ENCODE results near the gene TSHR. TPM values are rescaled to one million over a fixed set of nuclear protein-coding genes. Genes with fewer than 3 reads are reported as not detected.
A peak's percentile ranks its signal among the peaks of the same experiment; 100 is the strongest.

The TSHR gene
- total RNA-seq, 1 experiment from 2014 or later, result not detected

DNA sequence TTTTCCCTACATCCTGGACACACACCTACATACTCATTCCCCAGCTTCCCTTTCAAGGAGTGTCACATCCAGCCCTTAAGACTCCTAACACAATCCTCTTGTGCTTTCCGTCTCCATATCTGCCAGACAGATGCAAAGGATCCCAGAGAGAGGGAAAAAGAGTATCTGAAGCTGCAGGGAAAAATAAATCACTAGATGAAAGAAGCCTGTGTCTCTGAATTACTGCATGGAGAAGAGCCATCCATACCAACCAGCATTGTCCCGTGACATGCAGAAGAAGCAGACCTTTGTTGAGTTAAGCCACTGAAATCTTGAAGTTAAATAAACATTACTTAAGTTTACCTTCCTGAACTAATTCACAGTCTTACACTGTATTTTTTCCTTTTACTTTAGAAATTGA lies 210.7 kb downstream of the TSHR start:
- POLR2A ChIA-PET, result interaction anchor here (1.0 kb wide), 1 partner anchor 8 kb away, joined by 3 read pairs; no protein-coding TSS in a partner anchor
- Mint-ChIP-seq H3K4me3 (ENCODE audit: unreplicated experiment) (no peak overlapping the region), H3K27me3 (ENCODE audit: insufficient read depth, unreplicated experiment) (no peaks in the 10 kb centered on the region), H3K9me3 (ENCODE audit: unreplicated experiment) (no peaks in the 10 kb centered on the region), H3K27ac (ENCODE audit: low read depth, unreplicated experiment) (no peak overlapping the region), H3K4me1 (ENCODE audit: insufficient read depth, unreplicated experiment) (peaks cover 27% of the 10 kb centered on the region), H3K36me3 (ENCODE audit: insufficient read depth, unreplicated experiment) (no peaks in the 10 kb centered on the region)
- intact Hi-C loops (cut with micrococcal nuclease), result no loop called here
- no peak for DNase-seq (ENCODE audit: unreplicated experiment)
- TF ChIP-seq, protein P1, sequence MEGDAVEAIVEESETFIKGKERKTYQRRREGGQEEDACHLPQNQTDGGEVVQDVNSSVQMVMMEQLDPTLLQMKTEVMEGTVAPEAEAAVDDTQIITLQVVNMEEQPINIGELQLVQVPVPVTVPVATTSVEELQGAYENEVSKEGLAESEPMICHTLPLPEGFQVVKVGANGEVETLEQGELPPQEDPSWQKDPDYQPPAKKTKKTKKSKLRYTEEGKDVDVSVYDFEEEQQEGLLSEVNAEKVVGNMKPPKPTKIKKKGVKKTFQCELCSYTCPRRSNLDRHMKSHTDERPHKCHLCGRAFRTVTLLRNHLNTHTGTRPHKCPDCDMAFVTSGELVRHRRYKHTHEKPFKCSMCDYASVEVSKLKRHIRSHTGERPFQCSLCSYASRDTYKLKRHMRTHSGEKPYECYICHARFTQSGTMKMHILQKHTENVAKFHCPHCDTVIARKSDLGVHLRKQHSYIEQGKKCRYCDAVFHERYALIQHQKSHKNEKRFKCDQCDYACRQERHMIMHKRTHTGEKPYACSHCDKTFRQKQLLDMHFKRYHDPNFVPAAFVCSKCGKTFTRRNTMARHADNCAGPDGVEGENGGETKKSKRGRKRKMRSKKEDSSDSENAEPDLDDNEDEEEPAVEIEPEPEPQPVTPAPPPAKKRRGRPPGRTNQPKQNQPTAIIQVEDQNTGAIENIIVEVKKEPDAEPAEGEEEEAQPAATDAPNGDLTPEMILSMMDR (IDR thresholded peaks at IDR 0.05; ENCODE audit: unreplicated experiment), result no peak
- CTCF ChIA-PET, result interaction anchor here (0.6 to 6.2 kb wide), 6 partner anchors 31 to 274 kb away, joined by 3 to 76 read pairs (median 4); partner anchors contain the start of gene TSHR
- BruUV-seq (replicated peaks), result no TSS peak

DNA sequence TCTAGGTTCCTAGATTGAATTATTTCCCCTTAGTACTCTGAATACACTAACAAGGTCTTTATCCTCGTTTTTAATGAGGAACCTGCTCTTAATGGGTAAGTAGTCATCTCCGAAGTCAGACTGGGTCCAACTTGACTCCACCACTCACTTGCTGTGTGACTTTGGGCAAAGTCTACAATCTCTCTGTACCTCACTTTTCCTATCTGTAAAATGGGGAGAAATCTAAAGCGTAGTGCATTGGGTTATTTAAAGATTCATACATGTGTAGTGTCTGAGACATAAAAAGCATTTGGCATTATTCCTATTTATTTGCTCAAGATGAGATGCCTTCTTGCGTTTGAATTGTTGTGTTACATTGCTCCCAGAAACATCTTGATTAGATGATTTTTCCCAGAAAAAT lies 213.8 kb downstream of the TSHR start:
- Mint-ChIP-seq H3K27ac (ENCODE audit: low read depth, unreplicated experiment) (peak overlapping the region; percentile 78), H3K4me1 (ENCODE audit: insufficient read depth, unreplicated experiment) (peaks cover 22% of the 10 kb centered on the region)

DNA sequence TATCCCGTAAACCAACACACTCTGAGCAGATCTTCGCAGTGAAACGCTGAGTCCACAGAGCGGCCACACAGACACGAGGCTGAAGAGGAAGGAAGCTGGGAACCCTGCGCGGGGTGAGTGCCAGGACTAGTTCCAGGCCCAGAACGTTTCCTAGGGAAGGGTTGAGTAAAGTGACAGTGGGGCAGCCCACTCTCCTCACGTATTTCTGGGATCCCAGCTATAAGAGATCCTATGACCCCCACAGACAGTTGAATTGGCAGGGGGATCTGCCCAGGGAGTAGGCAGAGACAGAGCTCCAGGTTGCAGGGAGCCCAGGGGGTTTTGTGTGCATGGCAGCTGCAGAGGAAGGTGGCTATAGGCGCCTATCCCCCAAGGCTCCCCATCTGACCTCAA lies 214.3 kb downstream of the TSHR start:
- peak overlapping the region; percentile 78 for H3K27ac Mint-ChIP-seq (ENCODE audit: low read depth, unreplicated experiment)
- DNase-seq (ENCODE audit: unreplicated experiment), result no peak
- H3K36me3 Mint-ChIP-seq (ENCODE audit: insufficient read depth, unreplicated experiment), result no peaks in the 10 kb centered on the region
- BruUV-seq (replicated peaks), result no TSS peak
- no peaks in the 10 kb centered on the region for H3K9me3 Mint-ChIP-seq (ENCODE audit: unreplicated experiment)
- ChIA-PET POLR2A (interaction anchor here (0.6 to 2.3 kb wide), 12 partner anchors 11 to 302 kb away, joined by 3 to 17 read pairs (median 4); partner anchors contain the start of gene CEP128), CTCF (interaction anchor here (0.5 to 5.0 kb wide), 36 partner anchors 10 to 297 kb away, joined by 3 to 60 read pairs (median 4); partner anchors contain the start of gene TSHR)
- intact Hi-C loops (cut with micrococcal nuclease), result loop anchor here (1.0 to 2.0 kb wide), 3 partner anchors 173 to 295 kb away; partner anchors contain the start of gene TSHR
- H3K27me3 Mint-ChIP-seq (ENCODE audit: insufficient read depth, unreplicated experiment), result no peaks in the 10 kb centered on the region
- TF ChIP-seq, protein P1 (IDR thresholded peaks at IDR 0.05; ENCODE audit: unreplicated experiment), result no peak
- peak overlapping the region; percentile 80 for H3K4me3 Mint-ChIP-seq (ENCODE audit: unreplicated experiment)
- peaks cover 19% of the 10 kb centered on the region for H3K4me1 Mint-ChIP-seq (ENCODE audit: insufficient read depth, unreplicated experiment)

More for the DNA sequence above, 213.8 kb downstream of the TSHR start:
- TF ChIP-seq, protein P1 (IDR thresholded peaks at IDR 0.05; ENCODE audit: unreplicated experiment), result no peak
- CTCF ChIA-PET, result interaction anchor here (0.6 to 5.0 kb wide), 17 partner anchors 10 to 297 kb away, joined by 3 to 60 read pairs (median 7); partner anchors contain the start of gene TSHR
- BruUV-seq (replicated peaks), result no TSS peak
- intact Hi-C loops (cut with micrococcal nuclease), result no loop called here
- Mint-ChIP-seq H3K9me3 (ENCODE audit: unreplicated experiment) (no peaks in the 10 kb centered on the region), H3K27me3 (ENCODE audit: insufficient read depth, unreplicated experiment) (no peaks in the 10 kb centered on the region), H3K4me3 (ENCODE audit: unreplicated experiment) (peak overlapping the region; percentile 80), H3K36me3 (ENCODE audit: insufficient read depth, unreplicated experiment) (no peaks in the 10 kb centered on the region)
- POLR2A ChIA-PET, result interaction anchor here (0.7 to 2.3 kb wide), 4 partner anchors 50 to 228 kb away, joined by 3 to 12 read pairs (median 5); partner anchors contain the start of gene CEP128
- DNase-seq (ENCODE audit: unreplicated experiment), result no peak

DNA sequence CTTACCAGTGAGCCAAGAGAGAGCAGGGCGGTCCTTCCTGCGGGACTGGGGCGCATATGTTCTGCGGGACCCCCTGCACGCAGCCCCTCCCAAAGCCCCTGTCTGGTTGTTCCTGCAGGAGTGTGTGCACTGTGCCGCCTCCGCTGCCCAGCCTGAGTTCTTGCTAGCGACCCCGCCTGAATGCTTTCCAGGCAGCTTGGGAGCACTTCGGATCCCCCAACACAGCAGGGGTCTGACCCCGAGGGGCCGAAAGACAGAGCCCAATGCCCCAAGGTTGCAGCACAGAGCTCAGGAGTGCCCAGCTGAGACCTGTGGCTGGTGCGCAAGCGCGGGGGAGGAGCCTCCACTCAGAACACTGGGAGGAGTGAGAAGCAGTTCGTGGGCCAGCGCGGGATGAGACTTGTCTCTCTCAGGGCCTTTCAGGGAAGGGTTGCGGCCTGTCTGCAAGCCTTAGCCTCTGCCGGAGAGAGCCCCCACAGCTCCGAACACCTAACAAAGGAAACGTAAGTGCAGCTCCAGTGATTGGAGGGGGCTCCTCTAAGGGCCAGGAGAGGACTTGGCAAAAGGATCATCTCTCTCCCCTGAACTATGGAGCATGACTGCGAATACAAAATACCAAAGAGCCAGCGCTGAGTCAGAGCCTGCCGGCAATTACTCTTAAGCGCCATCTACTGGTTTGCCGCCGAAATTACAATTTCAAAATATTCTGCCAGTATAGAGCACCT lies 214.8 kb downstream of the TSHR start:
- Mint-ChIP-seq H3K36me3 (ENCODE audit: insufficient read depth, unreplicated experiment) (no peaks in the 10 kb centered on the region), H3K27me3 (ENCODE audit: insufficient read depth, unreplicated experiment) (no peaks in the 10 kb centered on the region), H3K27ac (ENCODE audit: low read depth, unreplicated experiment) (peak overlapping the region; percentile 78), H3K4me3 (ENCODE audit: unreplicated experiment) (peak overlapping the region; percentile 80), H3K9me3 (ENCODE audit: unreplicated experiment) (no peaks in the 10 kb centered on the region), H3K4me1 (ENCODE audit: insufficient read depth, unreplicated experiment) (peaks cover 15% of the 10 kb centered on the region)
- POLR2A ChIA-PET, result interaction anchor here (0.6 to 2.3 kb wide), 13 partner anchors 10 to 528 kb away, joined by 3 to 17 read pairs (median 4); partner anchors contain the start of gene CEP128
- CTCF ChIA-PET, result interaction anchor here (0.5 to 5.0 kb wide), 42 partner anchors 10 to 307 kb away, joined by 3 to 60 read pairs (median 4); partner anchors contain the start of genes CEP128 and TSHR
- BruUV-seq (replicated peaks), result no TSS peak
- intact Hi-C loops (cut with micrococcal nuclease), result loop anchor here (1.0 to 2.0 kb wide), 3 partner anchors 174 to 294 kb away; partner anchors contain the start of gene TSHR
- peak; percentile 89 for DNase-seq (ENCODE audit: unreplicated experiment)
- TF ChIP-seq, protein P1 (IDR thresholded peaks at IDR 0.05; ENCODE audit: unreplicated experiment), result peak; percentile 66

Data from MCF 10A (cell line).